Stimulated activated CD8-positive, alpha-beta memory T cell treated with anti-CD3 and anti-CD28 coated beads, Interleukin-12 subunit alpha, Interleukin-12 subunit beta, amount 100 ng/mL, for 24 hours (primary cell): Measurements from ENCODE around the gene CFAP57.

Experiments
- DNase-seq: peaks from one replicate; pipeline ENCODE4 v3.0.0-alpha.2; 2020; ENCODE audit errors: extremely low read depth

Gene CFAP57

DNA sequence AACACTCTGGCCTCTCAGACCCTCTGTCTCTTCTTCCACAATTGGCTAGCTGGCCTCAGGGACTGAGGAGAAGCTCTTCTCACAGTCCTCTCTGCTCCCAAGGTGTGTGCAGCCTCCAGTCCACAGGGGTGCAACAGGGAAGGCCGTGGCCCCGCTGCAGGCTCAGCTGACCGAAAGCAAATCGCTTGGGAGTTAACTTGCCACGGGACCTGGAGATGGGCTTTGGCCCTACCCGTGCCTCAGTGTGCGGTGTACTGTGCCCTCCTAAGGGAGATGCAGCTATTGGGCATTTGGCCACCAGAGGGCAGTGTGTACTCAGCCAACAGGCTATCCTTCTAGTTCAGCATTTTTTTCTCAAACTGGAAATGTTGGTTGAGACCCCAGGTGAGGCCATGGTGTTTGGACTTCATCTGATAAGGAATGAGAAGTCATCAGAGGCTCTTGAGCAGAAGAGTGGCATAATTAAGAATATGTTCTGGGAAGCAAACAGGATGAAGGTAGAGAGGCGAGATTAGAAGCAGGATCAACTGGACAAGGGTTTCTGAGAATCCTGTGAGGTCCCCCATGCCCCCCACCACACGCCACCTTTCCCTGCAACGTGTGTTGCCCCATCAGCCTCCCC is 55.1 kb downstream of the CFAP57 start:
- DNase-seq: peak; percentile 73

DNA sequence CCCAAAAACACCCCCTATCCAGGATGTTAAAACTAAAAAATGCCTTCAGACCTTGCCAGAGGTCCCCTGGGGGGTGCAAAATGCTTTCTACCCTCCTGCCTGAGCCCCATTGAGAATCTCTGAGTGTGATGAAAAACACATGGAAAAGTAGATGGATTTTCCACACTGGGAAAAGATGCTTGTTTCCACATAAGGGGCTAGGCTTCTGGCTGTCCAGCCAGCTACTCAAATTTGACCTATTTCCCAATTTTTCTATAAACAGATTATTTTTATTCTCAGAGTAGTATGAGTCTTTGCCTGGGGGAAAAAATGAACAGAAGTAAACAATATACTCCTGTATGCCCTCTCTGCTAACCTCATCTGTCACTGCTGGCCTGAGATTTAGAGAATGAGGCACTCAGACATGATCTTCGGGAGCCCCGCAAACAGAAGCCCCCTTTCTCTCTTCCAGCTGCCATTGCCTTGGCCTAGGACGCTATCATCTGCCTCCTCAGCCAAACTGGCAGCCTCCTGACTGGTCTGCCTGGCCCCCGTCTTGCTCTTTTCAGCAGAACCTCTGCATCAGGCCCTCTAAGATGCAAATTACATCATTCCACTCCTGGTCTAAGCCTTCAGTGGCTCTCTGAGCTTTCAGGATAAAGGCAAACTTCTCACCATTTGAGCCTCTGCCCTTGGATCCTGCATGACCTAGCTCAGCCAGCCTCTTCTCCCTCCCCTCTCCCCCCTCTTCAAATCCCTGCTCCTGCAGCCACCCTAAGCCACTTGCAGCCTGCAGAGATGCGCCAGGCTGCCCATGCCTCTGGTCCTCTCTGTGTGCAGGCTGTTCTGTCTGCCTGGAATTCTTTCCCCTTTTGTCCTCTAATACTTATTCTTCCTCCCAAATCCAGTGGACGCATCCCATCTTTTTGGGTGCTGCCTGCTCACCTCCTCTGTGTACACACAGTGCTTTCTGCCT is 58.0 kb downstream of the CFAP57 start:
- no peak for DNase-seq

DNA sequence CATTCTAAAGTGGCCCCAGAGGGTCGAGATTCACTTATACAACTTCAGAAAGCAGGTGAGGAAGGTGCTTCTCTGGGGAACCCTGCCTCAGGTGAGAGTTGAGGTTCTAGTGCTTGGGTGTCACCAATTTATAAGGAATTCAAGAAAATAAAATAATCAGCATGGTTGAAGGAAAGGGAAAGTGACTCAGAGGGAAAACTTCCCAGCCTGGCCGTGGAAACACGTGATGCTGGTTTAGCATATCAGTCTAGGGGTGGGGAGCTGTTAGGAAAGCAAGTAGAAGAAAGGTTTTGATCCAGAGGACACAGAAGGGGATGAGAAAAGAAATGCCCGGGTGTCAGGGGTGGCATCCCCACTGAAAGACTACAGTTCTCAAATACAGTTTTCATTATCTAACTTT is 59.9 kb downstream of the CFAP57 start:
- DNase-seq: no peak

DNA sequence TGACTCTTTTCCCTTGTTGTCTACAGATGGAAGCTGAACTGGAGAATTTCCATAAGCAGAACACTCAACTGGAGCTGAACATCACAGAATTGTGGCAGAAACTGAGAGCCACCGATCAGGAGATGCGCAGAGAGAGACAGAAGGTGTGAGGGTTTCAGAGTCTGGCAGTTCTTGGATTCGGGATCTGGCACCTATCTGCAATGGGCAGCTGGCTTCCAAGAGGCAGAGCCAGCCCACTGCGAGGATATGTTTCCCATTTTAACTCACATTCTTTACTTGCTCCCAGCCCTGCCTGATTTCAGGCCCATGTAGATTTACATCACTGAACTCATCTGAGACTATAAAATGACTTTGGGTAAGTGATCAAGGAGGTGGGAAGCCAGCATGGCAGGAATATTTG is 60.4 kb downstream of the CFAP57 start:
- no peak for DNase-seq

DNA sequence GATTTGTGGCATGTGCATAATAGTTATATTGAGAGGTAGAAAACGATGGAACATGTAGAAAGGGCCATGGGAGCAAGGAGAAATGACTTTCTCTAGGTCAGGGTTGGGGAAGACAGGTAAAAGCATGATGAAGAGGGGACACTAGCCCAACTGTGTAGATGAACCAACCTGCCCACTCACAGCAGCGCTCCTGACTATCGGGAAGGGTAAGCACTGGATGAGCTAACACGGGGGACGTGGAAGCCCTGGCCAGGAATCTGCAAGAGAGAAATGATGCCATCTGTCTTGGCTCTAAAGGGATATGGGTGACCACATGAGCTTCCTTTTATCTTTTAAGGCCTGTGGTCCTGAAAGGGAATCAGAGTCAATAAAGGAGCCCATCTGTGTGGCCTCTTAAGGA is 61.5 kb downstream of the CFAP57 start:
- no peak for DNase-seq

DNA sequence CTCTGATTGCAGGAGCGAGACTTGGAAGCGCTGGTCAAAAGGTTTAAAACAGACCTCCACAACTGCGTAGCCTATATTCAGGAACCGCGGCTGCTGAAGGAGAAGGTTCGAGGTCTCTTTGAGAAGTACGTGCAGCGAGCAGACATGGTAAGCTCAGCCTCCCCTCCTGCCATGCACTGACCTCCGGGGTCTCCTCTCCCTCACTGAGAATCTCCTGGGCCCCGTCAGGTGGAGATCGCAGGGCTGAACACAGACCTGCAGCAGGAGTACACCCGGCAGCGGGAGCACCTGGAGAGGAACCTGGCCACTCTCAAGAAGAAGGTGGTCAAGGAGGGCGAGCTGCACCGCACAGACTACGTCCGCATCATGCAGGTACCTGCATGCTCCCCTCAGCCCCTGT is 62.1 kb downstream of the CFAP57 start:
- DNase-seq: no peak

DNA sequence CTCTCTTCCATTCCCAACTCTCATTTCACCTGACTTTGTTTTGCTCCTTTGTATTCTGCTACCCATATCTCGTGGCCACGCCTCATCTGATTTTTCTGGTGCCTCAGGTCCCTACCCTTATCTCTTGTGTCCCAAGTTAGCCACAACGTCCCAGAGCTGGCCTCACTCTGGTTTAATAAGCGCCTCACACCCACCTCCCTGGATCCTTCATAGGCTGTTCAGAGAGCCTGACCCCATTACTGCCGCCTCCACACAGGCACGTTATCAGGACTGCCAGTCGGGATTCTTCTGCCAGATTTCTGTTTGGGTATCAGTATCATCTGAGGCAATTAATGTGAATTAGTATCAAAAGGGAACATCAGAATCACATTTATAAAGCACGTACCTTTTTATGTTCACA is 62.9 kb downstream of the CFAP57 start:
- DNase-seq: no peak

DNA sequence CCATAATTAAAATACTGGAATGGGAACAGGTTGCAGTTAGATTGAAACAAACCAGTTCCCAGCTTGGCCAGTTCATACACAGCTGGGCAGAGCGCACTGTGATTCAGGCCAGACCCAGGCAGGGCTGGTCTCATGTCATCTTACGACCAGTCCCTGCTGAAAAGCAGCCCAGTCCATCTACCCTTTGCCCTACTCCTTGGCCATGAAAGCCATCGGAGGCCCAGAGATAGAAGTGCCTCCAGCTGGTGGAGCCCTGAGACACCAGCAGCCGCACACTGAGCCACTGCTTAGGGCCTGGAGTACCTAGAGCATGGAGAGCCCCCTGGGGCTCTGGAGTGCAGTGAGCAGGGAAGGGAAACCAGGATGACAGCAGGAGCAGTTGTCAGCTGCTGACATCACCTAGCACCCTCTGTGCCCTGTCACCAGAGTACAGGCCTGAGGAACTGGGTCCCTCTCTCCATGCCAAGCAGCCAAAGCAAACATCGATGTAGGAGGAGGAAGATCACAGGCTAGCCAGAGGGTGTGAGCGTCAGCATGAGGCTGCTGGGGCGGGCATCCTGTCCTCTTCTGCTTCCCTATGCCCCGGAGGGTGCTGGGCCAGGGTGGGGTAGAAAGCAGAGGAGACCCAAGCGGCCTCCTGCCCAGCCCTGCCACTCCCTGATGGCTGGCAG is 63.5 kb downstream of the CFAP57 start:
- DNase-seq: no peak

DNA sequence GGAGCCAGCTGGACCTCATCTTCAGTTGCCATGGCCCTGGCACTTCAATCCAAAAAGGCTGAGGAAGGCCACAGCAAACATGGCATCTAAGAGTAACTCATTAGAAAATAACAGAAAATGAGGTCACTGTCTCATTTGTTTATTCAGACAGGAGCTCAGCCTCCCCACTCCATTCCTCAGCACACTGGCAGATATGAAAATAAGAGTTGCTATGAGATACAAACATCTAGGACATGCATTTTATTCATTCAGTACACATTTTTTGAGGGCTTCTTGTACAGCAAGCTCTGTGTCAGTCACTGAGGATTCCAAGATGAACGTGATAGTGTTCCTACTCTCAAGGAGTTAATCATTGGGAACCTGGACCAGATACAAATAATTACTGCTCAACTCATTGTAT is 65.0 kb downstream of the CFAP57 start:
- no peak for DNase-seq

DNA sequence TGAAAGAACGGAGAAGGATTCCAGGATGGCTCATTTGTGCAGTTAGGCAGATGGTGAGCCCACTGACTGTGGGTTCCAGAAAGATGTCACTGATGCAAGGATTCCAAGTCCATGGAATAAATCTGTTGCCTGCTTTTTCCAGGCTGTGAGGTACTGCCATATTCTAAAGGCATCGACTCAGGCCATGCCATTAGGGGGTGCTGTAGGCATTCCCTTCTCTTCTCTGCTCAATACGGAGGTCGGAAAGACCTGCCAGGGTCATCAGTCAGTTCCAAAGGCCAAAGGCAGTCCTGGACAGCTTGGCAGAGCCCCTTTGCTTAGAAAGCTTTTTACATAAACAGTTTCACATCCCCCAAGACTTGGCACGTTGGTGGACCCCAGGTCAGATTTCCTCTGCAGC is 66.0 kb downstream of the CFAP57 start:
- no peak for DNase-seq

DNA sequence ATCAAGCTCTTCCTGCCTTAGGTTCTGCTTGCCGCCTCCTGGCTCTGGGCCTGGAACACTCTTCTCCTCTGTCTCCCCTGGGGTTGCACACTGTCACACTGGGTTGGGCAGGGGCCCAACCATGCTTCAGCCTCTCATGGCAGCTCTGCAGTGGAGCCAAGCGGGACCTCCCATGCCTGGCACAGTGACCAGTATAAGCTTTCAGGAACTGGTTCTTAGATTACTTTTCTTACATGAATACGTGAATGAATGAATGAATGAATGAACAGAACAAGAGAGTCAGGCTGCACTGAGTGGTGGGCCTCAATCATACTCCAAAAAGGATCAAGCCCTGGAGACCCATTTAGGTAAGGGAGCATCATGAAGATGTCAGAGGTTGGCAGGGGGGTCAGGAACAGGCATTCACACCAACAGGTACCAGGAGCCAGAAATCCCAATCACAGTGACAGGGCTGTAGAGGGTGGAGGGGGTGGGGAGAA is 66.9 kb downstream of the CFAP57 start:
- no peak for DNase-seq

DNA sequence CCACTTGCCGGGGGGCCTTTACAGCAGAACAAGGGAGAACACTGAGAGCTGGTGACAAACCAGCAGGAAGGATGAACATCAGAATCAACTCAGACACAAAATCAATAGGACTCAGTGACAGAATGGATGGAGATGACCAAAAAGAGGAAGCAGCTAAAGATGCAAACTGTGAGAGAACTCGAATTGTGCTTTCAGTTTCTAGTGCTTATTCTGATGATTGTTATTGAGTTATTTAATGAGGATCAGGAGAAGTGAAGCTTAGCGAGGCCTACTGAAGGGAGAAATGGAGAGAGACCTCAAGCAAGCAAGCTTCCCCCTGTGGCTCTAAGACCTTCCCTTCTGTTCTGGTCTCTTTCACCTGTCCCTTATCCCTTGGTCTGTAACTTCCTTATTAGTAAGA is 67.4 kb downstream of the CFAP57 start:
- DNase-seq: no peak

DNA sequence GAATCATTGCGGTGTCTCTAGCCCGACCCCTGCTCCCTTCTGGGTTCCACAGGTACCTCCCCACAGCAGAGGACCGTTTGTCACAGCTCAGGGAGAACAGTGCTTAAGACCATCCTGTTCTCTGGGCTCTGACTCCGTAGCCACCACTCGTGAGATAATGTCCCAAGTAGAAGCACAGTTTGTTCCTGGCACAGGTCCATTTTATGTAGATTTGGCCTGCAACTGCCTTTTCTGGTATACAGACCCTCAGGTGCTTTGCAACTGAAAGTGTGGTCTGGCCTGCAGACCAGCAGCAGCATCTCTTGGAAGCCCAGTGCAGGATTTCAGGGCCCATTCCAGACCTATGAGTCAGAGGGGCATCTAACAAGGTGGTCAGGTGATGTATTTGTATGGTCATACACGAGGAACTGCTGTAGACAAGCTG is 69.3 kb downstream of the CFAP57 start:
- no peak for DNase-seq

DNA sequence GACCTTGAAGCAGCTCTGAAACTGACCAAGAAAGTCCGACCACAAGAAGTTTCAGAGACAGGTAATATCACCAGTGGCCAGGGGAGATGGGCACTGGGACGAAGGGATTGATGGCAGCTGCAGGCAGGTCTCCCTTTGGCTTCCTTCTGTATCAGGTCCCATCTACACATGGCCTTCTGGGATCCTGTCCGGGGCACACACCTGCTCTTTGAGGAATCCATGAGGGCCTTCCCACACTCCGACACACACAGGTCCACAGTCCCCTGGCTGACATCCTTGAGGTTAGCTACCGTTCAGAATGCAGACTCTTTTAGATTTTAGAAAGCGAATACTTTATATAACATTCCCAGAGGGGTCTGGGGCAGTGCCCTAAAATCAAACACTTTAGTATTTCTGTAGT is 71.2 kb downstream of the CFAP57 start:
- DNase-seq: no peak

DNA sequence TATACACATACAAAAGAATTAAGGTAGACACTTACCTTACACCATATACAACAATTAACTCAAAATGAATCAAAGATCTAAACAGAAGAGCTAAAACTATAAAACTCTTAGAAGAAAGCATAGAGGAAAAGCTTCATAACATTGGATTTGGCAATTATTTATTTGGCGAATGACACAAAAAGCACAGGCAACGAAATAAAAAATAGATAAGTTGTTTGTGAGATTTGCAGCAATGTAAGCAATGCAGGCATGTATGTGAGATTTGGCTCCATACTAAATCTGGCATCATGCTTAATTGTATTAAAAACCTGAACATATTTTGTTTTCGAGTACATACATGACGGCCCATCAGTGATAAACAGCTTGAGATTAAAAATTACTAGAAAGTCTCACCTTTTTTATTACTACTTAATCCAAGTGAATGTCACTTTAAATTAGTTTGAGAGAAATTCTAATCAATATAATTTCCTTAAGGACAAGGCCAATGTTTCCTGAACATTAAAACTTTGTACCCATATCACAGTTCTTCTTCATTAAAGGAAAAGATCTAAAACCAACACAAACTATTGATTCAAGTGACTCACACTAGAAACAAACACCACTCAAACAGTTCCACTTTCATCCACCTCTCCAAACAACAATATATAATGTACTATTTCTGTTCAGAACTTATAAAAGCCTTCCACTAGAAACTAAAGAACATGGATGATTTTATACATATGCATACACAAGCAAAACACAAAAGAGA is 74.5 kb downstream of the CFAP57 start:
- no peak for DNase-seq

DNA sequence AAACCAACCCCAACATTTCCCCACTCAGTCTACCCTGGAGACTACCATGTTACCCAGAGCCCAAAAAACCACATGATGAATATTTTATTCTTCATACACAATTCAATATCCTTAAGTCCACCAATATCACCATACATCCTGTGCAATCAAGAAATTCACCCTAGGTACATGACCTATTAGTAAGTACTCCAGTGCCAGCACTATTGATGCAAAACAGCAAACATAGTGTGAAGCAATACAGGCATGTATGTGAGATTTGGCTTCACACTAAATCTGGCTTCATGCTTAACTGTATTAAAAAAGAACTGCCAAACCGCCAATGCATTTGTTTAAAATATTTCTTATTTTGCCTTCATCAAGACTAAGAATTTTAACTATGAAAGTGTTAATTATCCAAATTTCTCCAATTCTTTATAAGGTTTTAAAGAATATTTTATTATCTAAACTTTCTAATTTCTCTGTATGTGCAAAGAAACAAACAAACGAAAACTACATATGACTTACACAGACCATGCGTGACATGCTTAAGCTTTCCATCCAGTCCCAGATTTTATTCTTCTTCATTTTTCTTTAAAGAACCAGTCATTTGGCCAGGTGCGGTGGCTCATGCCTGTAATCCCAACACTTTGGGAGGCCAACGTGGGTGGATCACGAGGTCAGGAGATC is 75.3 kb downstream of the CFAP57 start:
- no peak for DNase-seq

DNA sequence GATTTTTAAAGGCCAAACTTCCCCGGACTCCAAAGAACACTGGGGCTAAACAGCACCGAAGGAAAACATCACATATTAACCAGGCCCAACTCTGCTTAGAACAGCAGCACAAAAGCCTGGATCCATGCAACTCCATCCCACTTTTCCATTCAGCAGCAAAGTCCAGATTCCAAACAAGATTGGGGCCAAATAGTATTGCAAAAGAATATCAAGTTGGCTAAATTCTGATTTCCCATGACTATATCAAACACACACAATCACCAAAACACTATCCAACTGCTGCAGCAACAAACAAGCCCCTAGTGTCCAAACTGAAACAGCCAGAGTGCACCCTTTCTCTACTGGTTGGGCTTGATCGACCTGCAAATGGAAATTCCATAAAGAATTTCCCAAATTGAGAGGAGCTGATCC is 78.2 kb downstream of the CFAP57 start:
- DNase-seq: no peak

DNA sequence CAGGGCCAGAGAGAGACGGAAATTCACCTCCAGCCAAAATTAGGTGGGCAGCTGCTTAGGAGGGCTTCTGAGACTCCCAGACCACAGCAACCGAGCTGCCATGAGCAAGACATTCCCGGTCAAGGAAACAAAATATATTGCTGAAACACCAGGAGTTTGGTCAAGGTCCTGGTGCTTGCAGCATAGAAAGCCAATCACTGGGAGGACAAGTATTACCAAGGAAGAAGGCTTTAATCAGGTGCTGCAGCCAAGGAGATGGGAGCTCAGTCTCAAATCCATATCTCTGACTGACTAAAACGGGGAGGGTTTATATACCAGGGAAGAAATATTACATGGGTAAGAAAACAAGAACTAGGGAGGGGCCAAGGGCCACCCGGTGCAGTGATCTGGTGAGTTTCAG is 78.9 kb downstream of the CFAP57 start:
- no peak for DNase-seq

DNA sequence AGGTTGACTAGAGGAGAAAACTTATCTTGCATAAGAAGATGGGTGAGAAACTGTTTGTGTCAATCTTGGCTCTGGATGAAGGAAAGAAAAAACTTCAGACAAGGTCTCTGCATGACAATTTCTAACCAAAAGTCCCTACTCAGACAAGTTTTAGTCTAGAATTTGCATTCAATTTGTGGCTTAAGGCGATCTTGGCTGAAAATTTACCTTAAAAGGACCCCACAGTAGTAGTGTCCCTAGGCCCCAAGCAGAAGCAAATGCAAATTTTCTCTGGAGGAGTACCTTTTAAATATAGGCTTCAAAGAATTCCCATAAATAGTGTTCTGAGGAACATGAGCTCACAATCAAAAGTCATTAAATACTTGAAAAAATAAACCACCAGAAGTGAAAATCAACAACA is 80.1 kb downstream of the CFAP57 start:
- no peak for DNase-seq

DNA sequence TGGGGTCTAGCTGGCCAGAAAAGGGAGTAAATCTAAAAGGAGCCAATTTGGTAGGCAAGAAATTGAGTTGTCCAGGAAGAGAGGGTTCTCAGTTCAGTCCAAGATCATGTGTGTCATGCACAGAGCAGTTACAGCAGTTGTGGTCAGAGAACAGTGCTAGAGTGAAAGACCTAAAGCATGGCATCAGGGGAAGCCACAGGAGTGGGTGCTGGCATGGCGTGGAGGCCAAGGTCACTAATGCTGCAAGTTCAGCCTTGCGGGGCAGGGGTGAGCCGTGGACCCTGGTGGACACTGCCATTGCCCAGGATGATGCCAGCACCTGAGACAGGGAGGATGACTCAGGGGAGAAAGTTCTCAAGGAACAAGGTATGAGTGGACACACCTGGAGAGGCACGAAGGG is 81.0 kb downstream of the CFAP57 start:
- no peak for DNase-seq

DNA sequence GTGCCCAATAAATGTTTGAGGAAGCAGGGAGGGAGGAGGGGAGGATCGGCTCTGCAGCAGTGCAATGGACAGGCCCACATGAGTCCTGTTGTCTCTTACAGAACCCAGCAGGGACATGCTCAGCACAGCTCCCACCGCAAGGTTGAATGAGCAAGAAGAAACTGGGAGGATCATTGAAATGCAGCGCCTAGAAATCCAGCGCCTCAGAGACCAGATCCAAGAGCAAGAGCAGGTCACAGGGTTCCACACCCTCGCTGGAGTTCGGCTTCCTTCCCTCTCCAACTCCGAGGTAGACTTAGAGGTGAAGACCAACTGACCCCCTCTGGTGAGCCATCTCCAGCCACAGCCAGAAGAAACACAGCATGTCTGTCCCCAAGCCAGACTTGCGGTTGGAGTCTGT is 81.7 kb downstream of the CFAP57 start:
- no peak for DNase-seq
